Measurements from ENCODE around the gene ARMS2. TPM values are rescaled to one million over a fixed set of nuclear protein-coding genes. Genes with fewer than 3 reads are reported as not detected.

ARMS2 gene
- total RNA-seq, 2 donors from 2014 or later = not detected

DNA sequence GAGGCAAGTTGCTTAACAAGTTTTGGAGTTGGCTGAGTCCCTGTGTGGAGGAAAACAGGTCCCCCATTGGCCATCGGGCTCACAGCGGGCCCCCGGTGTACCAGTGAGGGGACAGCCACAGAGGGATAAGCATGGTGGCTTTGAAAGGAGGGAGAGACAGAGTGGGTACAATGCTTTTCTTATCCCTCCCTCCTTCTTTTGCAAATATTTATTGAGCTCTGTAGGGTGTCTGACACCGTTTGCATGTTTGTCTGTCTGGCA, 9.7 kb downstream of the ARMS2 start:
- Histone ChIP-seq H3K36me3 (no peaks in the 10 kb centered on the region), H3K27ac (no peak overlapping the region), H3K4me1 (peaks cover 0 to 39% of the 10 kb centered on the region in 2 donors), H3K9me3 (no peaks in the 10 kb centered on the region), H3K4me3 (no peak overlapping the region), H3K27me3 (no peaks in the 10 kb centered on the region)
- DNase-seq (ENCODE audit: low spot score) = no peak
- TF ChIP-seq, protein P1, sequence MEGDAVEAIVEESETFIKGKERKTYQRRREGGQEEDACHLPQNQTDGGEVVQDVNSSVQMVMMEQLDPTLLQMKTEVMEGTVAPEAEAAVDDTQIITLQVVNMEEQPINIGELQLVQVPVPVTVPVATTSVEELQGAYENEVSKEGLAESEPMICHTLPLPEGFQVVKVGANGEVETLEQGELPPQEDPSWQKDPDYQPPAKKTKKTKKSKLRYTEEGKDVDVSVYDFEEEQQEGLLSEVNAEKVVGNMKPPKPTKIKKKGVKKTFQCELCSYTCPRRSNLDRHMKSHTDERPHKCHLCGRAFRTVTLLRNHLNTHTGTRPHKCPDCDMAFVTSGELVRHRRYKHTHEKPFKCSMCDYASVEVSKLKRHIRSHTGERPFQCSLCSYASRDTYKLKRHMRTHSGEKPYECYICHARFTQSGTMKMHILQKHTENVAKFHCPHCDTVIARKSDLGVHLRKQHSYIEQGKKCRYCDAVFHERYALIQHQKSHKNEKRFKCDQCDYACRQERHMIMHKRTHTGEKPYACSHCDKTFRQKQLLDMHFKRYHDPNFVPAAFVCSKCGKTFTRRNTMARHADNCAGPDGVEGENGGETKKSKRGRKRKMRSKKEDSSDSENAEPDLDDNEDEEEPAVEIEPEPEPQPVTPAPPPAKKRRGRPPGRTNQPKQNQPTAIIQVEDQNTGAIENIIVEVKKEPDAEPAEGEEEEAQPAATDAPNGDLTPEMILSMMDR (IDR thresholded peaks at IDR 0.05) = no peak

DNA sequence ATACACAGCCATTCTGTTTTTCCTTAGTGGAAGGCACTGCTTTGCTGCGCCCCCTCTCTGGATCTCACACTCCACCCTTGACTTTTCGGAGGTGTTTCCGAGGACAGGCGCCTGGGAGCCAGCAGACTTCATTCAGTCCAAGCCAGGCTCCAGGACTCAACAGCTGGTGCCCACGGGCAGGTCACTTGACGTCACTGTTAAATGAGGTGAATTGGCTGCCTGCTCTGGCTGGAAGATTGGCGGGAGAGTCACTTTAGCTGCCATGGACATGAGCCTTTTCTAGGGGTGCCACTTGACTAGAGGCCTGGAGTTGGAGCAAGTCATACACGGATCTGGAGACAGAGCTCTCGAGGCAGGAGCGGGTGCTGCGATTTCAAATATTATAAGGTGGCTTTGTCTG, 10.1 kb downstream of the ARMS2 start:
- Histone ChIP-seq H3K4me1 (peaks cover 0 to 43% of the 10 kb centered on the region in 2 donors), H3K9me3 (no peaks in the 10 kb centered on the region), H3K27ac (no peak overlapping the region), H3K27me3 (no peaks in the 10 kb centered on the region), H3K4me3 (no peak overlapping the region), H3K36me3 (no peaks in the 10 kb centered on the region)
- TF ChIP-seq, protein P1 (IDR thresholded peaks at IDR 0.05) = no peak
- DNase-seq (ENCODE audit: low spot score) = no peak

DNA sequence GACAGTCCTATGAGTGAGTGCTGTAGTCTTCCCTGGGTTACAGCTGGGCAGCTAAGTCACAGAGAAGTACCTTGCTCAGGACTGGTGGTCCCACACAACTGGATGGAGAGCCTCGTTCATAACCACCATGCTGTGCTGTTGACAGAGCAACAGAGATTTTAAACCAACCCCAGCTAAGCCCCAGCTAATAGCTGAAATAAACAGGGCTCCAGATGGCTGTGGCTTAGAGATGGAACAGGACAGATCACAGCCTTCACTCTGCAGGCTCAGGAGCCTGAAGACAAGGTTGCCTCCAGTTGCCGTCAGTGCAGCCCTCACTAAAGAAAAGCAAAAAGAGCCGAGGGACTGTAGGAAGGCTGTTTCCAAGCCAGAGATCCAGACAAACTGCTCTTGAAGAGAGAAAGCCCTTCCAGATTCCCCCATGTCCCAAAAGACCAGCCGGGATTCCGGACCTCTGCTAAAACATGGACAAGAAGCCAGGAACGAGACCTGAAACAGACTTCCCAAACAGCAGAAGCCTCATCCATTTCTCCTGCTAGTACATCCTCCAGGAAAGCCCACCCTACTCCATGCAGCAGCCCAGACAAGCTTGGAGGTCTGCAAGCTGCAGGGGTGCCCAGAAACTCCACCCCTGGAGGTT, 11.1 kb downstream of the ARMS2 start:
- Histone ChIP-seq H3K4me3 (no peak overlapping the region), H3K4me1 (peaks cover 0 to 44% of the 10 kb centered on the region in 2 donors), H3K27me3 (no peaks in the 10 kb centered on the region), H3K27ac (no peak overlapping the region), H3K36me3 (no peaks in the 10 kb centered on the region), H3K9me3 (no peaks in the 10 kb centered on the region)
- TF ChIP-seq, protein P1 (IDR thresholded peaks at IDR 0.05) = no peak
- DNase-seq (ENCODE audit: low spot score) = no peak

DNA sequence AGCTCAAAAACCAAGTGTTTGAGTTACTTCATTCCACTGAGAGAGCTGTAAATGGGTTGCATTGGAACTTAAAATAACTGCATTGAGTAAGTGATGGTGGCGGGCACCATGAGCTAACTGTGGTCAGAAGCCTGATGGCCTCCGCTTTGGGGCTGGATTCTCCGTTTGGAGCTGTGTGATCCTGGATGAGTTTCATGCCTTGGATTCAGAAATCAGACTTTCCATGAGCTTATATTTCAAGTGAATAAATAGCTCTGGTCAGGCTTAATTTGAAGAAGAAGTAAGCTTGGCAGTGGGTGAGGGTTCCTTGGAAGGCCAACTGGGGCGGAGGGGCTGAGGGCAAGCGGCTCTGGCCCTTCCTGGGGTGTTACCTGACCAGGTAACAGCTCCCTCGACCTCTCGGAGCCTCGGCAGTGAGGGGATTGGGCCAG, 12.5 kb downstream of the ARMS2 start:
- TF ChIP-seq, protein P1 (IDR thresholded peaks at IDR 0.05) = no peak
- no peak overlapping the region for H3K27ac ChIP-seq
- H3K36me3 ChIP-seq = no peaks in the 10 kb centered on the region
- no peak overlapping the region for H3K4me3 ChIP-seq
- no peaks in the 10 kb centered on the region for H3K27me3 ChIP-seq
- no peak for DNase-seq (ENCODE audit: low spot score)
- H3K9me3 ChIP-seq = no peaks in the 10 kb centered on the region
- H3K4me1 ChIP-seq = peaks cover 0 to 50% of the 10 kb centered on the region in 2 donors

DNA sequence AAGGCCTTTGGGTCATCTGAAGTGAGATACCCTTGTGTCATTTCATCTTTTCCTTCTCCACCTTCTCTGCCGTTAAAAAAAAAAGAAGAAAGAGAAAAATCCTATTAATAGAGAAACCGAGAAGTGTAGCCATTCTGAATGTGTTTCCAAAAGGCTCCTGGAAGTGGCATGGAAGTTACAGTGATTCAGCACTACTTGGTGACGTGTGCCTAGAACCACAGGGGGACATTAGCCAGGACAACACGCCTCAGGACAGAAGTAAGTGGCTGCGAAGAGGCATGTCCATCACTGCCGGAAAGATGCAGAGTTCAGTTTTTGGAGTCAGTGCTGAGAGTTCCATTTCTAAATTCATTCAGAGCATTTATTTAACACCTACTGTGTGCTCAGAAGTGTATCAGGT, 13.2 kb downstream of the ARMS2 start:
- H3K4me1 ChIP-seq = peaks cover 0 to 50% of the 10 kb centered on the region in 2 donors
- H3K36me3 ChIP-seq = no peaks in the 10 kb centered on the region
- no peaks in the 10 kb centered on the region for H3K27me3 ChIP-seq
- H3K4me3 ChIP-seq = no peak overlapping the region
- TF ChIP-seq, protein P1 (IDR thresholded peaks at IDR 0.05) = no peak
- H3K9me3 ChIP-seq = no peaks in the 10 kb centered on the region
- DNase-seq (ENCODE audit: low spot score) = no peak
- H3K27ac ChIP-seq = no peak overlapping the region

DNA sequence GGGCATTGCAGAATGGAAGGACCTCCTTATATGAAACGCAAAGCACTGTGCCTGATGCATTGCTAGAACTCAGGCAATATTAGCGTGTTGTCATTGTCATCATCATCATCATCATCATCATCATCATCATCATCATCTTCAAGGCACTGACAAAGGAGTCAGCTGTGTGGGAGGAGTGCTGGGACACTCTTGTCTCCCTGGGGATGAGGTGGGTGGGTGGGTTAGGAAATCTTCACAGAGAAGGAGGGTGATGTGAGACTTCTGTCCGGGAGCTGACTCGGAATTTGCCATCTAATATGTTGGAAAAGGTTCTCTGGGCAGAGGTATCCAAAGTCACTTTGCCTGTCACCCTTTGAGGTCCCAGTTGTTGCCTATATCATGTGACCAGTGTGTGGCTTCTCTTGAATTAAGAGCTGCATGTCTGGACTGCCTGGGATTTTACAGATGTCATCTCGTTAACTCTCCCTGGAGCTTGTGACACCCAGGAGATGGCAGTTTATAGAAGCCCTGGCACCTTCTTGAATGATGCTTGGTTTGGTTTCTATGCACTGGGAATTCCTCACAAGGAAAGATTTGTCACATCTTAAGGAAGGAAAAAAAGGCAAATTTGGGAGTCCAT, 14.0 kb downstream of the ARMS2 start:
- TF ChIP-seq, protein P1 (IDR thresholded peaks at IDR 0.05) = no peak
- DNase-seq (ENCODE audit: low spot score) = no peak
- H3K9me3 ChIP-seq = no peaks in the 10 kb centered on the region
- H3K36me3 ChIP-seq = no peaks in the 10 kb centered on the region
- H3K27ac ChIP-seq = peak overlapping the region in 1 of 2 donors; percentile 71
- H3K4me3 ChIP-seq = no peak overlapping the region
- H3K4me1 ChIP-seq = peaks cover 0 to 44% of the 10 kb centered on the region in 2 donors
- H3K27me3 ChIP-seq = no peaks in the 10 kb centered on the region

Data from right atrium auricular region (tissue), 2 donors.